HG03196 (cell line): ENCODE results near the gene PLPPR2.
"Not testable (repeated sequence)": the region's sequence is repeated elsewhere in the genome, so short reads cannot be mapped to it uniquely, and the experiment has no call there.

Source experiments
- ATAC-seq: cut with Tn5 transposase; IDR thresholded peaks from one replicate; pipeline ENCODE4 v1.9.1; 2021; ENCODE audit not compliant: unreplicated experiment

The PLPPR2 gene

DNA sequence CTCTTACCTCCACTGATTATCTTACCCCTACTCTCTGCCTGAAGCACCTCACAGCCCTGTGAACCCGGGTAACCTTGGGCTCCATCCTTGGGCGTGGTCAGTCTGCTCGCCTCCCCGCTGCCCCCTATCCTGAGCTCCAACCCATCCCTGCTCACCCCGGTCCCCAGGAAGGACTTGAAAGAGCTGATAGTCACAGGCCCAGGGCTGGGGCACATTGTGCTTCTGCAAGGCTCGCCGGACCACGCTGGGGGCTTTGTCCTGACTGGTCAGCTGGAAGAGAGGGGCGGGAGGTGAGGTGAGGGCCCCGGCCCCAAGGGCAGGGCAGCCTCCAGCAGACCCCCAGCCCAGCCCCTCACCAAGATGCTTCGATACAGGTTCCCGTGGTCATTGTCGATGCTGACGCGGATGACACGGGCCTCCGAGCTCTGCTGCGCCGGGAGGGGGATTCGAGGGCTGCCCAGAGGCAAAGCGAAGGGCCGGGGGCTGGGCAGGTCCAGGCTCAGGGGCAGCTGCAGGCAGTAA is 41.9 kb downstream of the PLPPR2 start:
- no peak for ATAC-seq

- no peak for ATAC-seq
These were observed 44.4 kb downstream of the PLPPR2 start for GRCh38 chr19:11399667-11400066.

GRCh38 chr19:11400798-11401197 is 45.6 kb downstream of the PLPPR2 start:
- ATAC-seq = no peak

- ATAC-seq = no peak
These were observed 46.7 kb downstream of the PLPPR2 start for GRCh38 chr19:11401808-11402543.

- ATAC-seq = no peak
These were observed 49.5 kb downstream of the PLPPR2 start for GRCh38 chr19:11404588-11405222.

- no peak for ATAC-seq
These were observed 50.8 kb downstream of the PLPPR2 start for GRCh38 chr19:11405846-11406643.

DNA sequence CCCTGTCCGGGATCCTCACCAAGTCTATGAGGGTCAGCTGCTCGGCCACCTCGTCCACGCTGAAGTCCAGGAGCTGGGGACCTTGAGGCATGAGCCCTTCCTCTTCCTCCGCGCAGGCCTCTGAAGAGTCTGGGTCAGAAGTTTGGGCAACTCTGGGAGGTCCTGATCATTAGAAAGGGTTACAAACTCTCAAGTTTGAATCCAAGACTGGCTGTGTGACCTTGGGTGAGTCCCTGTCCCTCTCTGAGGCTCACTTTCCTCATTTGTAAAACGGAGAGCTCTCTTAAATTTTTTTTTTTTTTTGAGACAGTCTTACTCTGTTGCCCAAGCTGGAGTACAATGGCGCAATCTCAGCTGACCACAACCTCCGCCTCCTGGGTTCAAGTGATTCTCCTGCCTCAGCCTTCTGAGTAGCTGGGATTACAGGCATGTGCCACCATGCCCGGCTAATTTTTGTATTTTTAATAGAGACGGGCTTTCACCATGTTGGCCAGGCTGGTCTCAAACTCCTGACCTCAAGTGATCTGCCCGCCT is 51.5 kb downstream of the PLPPR2 start:
- not testable (repeated sequence) for ATAC-seq

DNA sequence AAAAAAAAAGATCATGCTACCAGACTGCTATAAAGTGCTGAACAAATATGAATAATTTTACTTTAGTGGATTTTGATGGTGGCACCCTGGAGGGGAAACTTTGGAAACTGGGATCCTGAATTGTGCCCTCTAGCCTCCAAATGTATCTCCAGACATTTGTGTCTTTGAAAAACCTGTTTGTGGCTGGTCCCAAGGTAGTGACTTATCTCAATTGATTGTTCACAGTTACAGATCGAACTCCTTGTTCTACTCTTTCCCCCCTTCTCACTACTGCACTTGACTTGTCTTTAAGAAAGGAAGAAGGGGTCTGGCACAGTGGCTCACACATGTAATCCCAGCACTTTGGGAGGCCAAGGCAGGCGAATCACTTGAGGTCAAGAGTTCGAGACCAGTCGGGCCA is 53.4 kb downstream of the PLPPR2 start:
- ATAC-seq = no peak

DNA sequence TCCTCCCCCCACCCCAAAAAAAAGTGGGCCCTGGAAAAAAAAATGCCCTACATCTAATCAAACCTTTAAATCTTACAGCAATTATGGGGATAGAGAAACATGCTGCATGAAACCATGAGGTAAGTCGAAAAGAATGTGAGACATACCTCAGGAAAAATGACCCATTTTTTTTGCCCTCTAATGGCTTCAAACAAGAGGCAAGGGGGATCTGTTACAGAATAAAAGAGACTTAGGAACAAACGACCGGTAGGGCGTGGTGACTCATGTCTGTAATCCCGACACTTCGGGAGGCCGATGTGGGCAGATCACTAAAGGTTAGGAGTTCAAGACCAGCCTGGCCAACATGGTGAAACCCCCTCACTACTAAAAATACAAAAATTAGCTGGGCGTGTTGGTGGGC is 55.5 kb downstream of the PLPPR2 start:
- no peak for ATAC-seq

GRCh38 chr19:11414544-11414943 is 59.3 kb downstream of the PLPPR2 start:
- ATAC-seq = no peak
